A549 treated with dexamethasone at 1 μM for 4 hours (cell line): ENCODE data around the gene DEAF1. TPM values are rescaled to one million over a fixed set of nuclear protein-coding genes. Genes with fewer than 3 reads are reported as not detected.

Experiments used
- total RNA-seq: library from RNA; stranded (reverse); fragments of 200-300 nt; extraction: Qiagen RNA extraction; gene quantifications from 5 replicates; pipeline ENCODE4 v1.2.3, GENCODE V29; 2022

DEAF1 gene
- total RNA-seq, result 31.2 to 36.9 TPM (median 34.5 TPM) in 5 replicates

GRCh38 chr11:694563-695287, at the start of gene DEAF1:
TSS of gene DEAF1 (minus strand) at chr11:695222. CDS start at chr11:695047, 175 bp downstream.

DNA sequence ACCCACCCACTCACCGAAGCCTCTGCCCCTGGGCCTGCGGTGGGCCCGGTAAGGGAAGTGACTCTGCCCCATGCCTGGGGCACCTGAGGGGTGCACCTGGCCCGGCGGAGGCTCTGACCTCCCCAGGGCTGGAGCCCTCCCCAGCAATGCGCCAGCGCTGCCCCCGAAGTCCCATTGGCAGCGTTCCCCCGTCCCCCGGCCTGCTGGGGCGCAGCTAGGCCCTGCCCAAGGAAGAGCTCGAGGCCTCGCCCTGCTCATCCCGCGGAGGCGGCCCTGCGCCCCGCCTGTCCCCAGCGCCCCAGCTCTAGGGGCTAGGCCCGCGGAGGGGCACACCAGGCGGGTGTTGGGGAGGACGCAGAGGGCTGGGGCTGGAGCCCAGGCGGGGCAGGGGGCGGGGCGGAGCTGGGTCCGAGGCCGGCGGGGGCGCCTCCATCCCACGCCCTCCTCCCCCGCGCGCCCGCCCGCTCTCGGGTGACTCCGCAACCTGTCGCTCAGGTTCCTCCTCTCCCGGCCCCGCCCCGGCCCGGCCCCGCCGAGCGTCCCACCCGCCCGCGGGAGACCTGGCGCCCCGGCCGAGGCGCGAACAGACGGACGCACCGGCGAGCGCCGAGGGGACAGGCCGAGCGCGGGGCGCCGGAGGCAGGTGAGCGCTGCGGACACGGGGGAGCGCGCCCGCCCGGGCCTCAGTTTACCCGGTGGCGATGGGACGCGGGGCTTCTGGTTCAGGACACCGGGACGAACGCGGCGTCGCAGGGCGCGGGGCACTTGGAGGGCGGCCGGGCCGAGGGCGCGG, 10.8 kb upstream of the DEAF1 start, which contains the start of gene EPS8L2:
Gene EPS8L2 (plus strand): TSS at position 586 of the 793 bp plus-strand sequence. CDS start 3,177 bp downstream, outside the sequence.

DNA sequence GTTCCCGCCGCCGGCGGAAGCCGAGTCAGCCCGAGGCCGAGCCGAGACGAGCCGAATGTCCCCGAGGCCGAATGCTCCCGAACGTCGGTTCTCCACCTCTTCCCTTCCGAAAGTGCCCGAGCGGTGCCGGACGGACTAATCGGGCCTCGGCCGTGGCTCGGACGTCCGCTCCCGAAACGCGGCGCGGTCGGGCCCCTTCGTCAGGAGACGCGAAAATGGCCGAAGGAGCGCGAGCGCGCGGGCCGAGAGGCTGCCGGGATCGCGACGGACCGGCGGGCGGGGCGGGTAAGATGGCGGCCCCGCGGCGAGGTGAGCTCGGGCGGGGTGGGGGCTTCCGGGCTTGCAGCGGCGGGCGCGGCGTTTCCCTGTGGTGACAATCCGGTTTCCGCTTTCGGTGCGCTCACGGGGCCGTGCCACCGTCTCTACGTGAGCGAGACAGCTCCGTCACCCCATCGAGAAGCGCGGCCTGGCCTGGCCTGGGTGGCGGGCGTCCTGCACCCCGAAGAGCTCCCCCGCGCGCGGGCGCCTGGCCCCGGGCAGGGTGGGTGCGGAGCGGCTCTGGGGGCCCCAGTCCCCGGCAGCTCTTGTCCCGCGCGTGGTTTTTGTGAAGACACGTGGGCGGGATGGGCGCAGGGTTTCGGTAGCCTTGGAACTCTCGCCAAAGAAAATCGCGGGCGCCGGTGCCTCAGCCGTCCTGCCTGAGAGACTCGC, 671 bp upstream of the DEAF1 start, which contains the start of gene TMEM80:
Gene TMEM80 (plus strand): TSS at position 279 of the 711 bp plus-strand sequence. CDS start 12 bp downstream, at position 291.

GRCh38 chr11:636511-637332, 58.3 kb downstream of the DEAF1 start, which contains the start of gene DRD4:
TSS of gene DRD4 (plus strand) at chr11:637269. CDS start at chr11:637305, 36 bp downstream.

GRCh38 chr11:626475-627307, 68.3 kb downstream of the DEAF1 start, which contains the start of gene SCT:
TSS of gene SCT (minus strand) at chr11:627181. CDS start at chr11:627143, 38 bp downstream.

GRCh38 chr11:624705-625635, 70.1 kb downstream of the DEAF1 start, which contains the start of gene CDHR5:
TSS of gene CDHR5 (minus strand) at chr11:624955. CDS start at chr11:624902, 53 bp downstream.

DNA sequence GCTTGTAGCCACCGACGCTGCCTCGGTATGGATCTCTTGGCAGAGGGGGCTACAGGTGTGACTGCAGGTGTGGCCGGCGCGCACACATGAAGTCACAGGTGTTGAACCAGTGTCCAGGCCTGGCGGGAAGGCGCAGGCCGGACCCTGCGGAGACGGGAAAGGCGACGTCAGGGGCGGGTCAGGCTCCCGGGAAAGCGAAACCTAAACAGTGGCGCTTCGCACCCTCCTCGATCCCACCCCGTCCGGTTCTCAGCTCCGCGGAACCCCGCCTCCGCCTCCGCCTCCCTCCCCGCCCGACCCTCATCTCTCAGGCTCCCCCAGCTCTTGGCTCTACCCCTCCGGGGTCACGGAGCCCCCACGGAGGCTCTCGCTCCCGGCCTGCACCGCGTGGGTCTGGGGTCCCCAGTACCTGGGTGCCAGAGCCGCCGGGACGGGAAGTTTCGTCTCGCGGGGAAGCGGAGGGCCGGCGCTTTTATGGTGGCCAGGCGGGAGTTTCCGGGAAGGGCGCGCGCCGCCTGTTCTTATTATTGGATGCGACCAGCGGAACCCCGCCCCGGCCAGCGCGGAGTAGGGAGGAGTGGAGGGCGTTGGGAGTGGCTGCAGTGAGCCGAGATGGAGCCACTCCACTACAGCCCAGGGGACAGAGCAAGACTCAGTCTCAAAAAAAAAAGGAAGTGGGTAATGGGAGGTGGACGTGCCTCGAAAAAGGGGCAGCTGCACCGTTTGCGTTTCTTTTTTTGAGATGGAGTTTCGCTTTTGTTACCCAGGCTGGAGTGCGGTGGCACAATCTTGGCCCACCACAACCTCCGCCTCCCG, 79.3 kb downstream of the DEAF1 start, which contains the start of gene IRF7:
Gene IRF7 (minus strand): TSS at position 447 of the 816 bp plus-strand sequence. CDS start 586 bp downstream, outside the sequence.

Other genes starting within 250 kb of the DEAF1 start
- 28.7 to 46.7 TPM (median 45.6 TPM) in 5 replicates for gene PTDSS2, start 244.9 kb downstream of the DEAF1 start, total RNA-seq
- 123 to 178 TPM (median 165 TPM) in 5 replicates for gene RNH1, start 188.0 kb downstream of the DEAF1 start, total RNA-seq
- 111 to 166 TPM (median 143 TPM) in 5 replicates for gene HRAS, start 159.6 kb downstream of the DEAF1 start, total RNA-seq
- gene LRRC56, start 157.7 kb downstream of the DEAF1 start, total RNA-seq, result 0.52 to 1.1 TPM (median 0.98 TPM) in 5 replicates
- 1.6 to 3.4 TPM (median 2.4 TPM) in 5 replicates for gene LMNTD2, start 134.5 kb downstream of the DEAF1 start, total RNA-seq
- 53.9 to 61.7 TPM (median 58.5 TPM) in 5 replicates for gene RASSF7, start 134.3 kb downstream of the DEAF1 start, total RNA-seq
- 25.8 to 45.8 TPM (median 43.4 TPM) in 5 replicates for gene PHRF1, start 118.8 kb downstream of the DEAF1 start, total RNA-seq
- gene IRF7, start 79.3 kb downstream of the DEAF1 start, total RNA-seq, result 6.6 to 9.0 TPM (median 7.0 TPM) in 5 replicates
- 0.06 to 0.34 TPM (median 0.07 TPM) in 5 replicates for gene CDHR5, start 70.3 kb downstream of the DEAF1 start, total RNA-seq
- gene SCT, start 68.0 kb downstream of the DEAF1 start, total RNA-seq, result not detected in 5 replicates
- gene DRD4, start 58.0 kb downstream of the DEAF1 start, total RNA-seq, result 0.23 to 0.54 TPM (median 0.36 TPM) in 4 of 5 replicates, not detected in the other
- 7.9 to 10.0 TPM (median 8.4 TPM) in 5 replicates for gene TMEM80, start 594 bp upstream of the DEAF1 start, total RNA-seq
- 63.5 to 125 TPM (median 102 TPM) in 5 replicates for gene EPS8L2, start 11.0 kb upstream of the DEAF1 start, total RNA-seq
- gene TALDO1, start 52.2 kb upstream of the DEAF1 start, total RNA-seq, result 383 to 445 TPM (median 388 TPM) in 5 replicates
- 30.9 to 49.4 TPM (median 44.9 TPM) in 5 replicates for gene GATD1, start 82.3 kb upstream of the DEAF1 start, total RNA-seq
- gene CEND1, start 94.9 kb upstream of the DEAF1 start, total RNA-seq, result 1.7 to 3.3 TPM (median 2.3 TPM) in 5 replicates
- 18.6 to 34.0 TPM (median 32.8 TPM) in 5 replicates for gene SLC25A22, start 103.1 kb upstream of the DEAF1 start, total RNA-seq
- 7.6 to 15.0 TPM (median 12.6 TPM) in 5 replicates for gene PIDD1, start 110.0 kb upstream of the DEAF1 start, total RNA-seq
- gene RPLP2, start 114.7 kb upstream of the DEAF1 start, total RNA-seq, result 1,768 to 2,076 TPM (median 1,880 TPM) in 5 replicates
- gene PNPLA2, start 123.7 kb upstream of the DEAF1 start, total RNA-seq, result 33.5 to 55.0 TPM (median 51.9 TPM) in 5 replicates
- 5.0 to 6.6 TPM (median 6.1 TPM) in 5 replicates for gene CRACR2B, start 132.7 kb upstream of the DEAF1 start, total RNA-seq
- gene CD151, start 137.7 kb upstream of the DEAF1 start, total RNA-seq, result 740 to 821 TPM (median 802 TPM) in 5 replicates
- 594 to 742 TPM (median 681 TPM) in 5 replicates for gene POLR2L, start 147.3 kb upstream of the DEAF1 start, total RNA-seq
- gene TSPAN4, start 147.6 kb upstream of the DEAF1 start, total RNA-seq, result 137 to 186 TPM (median 171 TPM) in 5 replicates
- gene CHID1, start 215.6 kb upstream of the DEAF1 start, total RNA-seq, result 69.7 to 78.1 TPM (median 73.9 TPM) in 5 replicates
- gene AP2A2, start 230.6 kb upstream of the DEAF1 start, total RNA-seq, result 28.0 to 43.8 TPM (median 38.8 TPM) in 5 replicates